Measurements from ENCODE around the gene DHX35.

The DHX35 gene

GRCh38 chr20:39066471-39067242 lies 104.5 kb downstream of the DHX35 start:
- no peak overlapping the region for H3K4me2 ChIP-seq (ENCODE audit: insufficient read depth, low read length, poor library complexity, severe bottlenecking)
- H3K9me3 ChIP-seq (replicated peaks in 1 of 2; ENCODE audit: control insufficient read depth in 2 of 2, insufficient read depth in 1 of 2, low read depth in 1 of 2, low read length in 2 of 2), result no peaks in the 10 kb centered on the region
- H3K27ac ChIP-seq (replicated peaks; ENCODE audit: low read length), result no peak overlapping the region
- no peak overlapping the region for H4K8ac ChIP-seq (ENCODE audit: low read depth, low read length)
- H3K79me1 ChIP-seq (ENCODE audit: low read depth, low read length), result no peaks in the 10 kb centered on the region
- H3K27me3 ChIP-seq (ENCODE audit: control insufficient read depth in 3 of 3, insufficient read depth in 3 of 3, low read depth in 1 of 3, low read length in 3 of 3), result no peaks in the 10 kb centered on the region
- H2BK15ac ChIP-seq (ENCODE audit: low read length), result no peak overlapping the region
- no peak overlapping the region for H3K4ac ChIP-seq (ENCODE audit: low read length)
- H2BK5ac ChIP-seq (ENCODE audit: low read length), result no peak overlapping the region
- H2AK5ac ChIP-seq (ENCODE audit: low read depth, low read length), result no peak overlapping the region
- H3K14ac ChIP-seq (ENCODE audit: low read length), result no peak overlapping the region
- H3K18ac ChIP-seq (ENCODE audit: low read length), result peak overlapping the region; percentile 39
- H2AFZ ChIP-seq (ENCODE audit: low read length), result no peak overlapping the region
- H2BK120ac ChIP-seq (ENCODE audit: low read depth, low read length), result no peak overlapping the region
- no CpG with 5 or more reads among the region's 14 CpGs for WGBS, 2 donors (ENCODE audit: extremely low coverage in 2 of 2, insufficient read length in 2 of 2, insufficient replicate concordance in 1 of 2)
- H3K4me1 ChIP-seq (ENCODE audit: control insufficient read depth in 2 of 2, insufficient read depth in 1 of 2, low read depth in 1 of 2, low read length in 2 of 2), result peaks cover 3 to 4% of the 10 kb centered on the region in 2 donors
- H3K9ac ChIP-seq (ENCODE audit: low read depth, low read length, poor library complexity), result no peak overlapping the region
- H3K23ac ChIP-seq (ENCODE audit: low read depth, low read length, poor library complexity), result no peak overlapping the region
- H3K4me3 ChIP-seq (ENCODE audit: low read length in 2 of 2), result no peak overlapping the region
- H2BK12ac ChIP-seq (ENCODE audit: low read length), result no peak overlapping the region
- H4K91ac ChIP-seq (ENCODE audit: low read depth, low read length, poor library complexity), result no peak overlapping the region
- DNase-seq (ENCODE audit: low spot score), result peak; percentile 61
- H3K36me3 ChIP-seq (replicated peaks in 1 of 2; ENCODE audit: control insufficient read depth in 2 of 2, insufficient read depth in 2 of 2, low read length in 2 of 2), result no peaks in the 10 kb centered on the region

GRCh38 chr20:39067526-39068216 lies 105.5 kb downstream of the DHX35 start:
- no peak overlapping the region for H4K91ac ChIP-seq (ENCODE audit: low read depth, low read length, poor library complexity)
- H2AFZ ChIP-seq (ENCODE audit: low read length), result no peak overlapping the region
- no peak overlapping the region for H3K9ac ChIP-seq (ENCODE audit: low read depth, low read length, poor library complexity)
- no peak overlapping the region for H2BK5ac ChIP-seq (ENCODE audit: low read length)
- no peak overlapping the region for H3K4me3 ChIP-seq (ENCODE audit: low read length in 2 of 2)
- H3K36me3 ChIP-seq (replicated peaks in 1 of 2; ENCODE audit: control insufficient read depth in 2 of 2, insufficient read depth in 2 of 2, low read length in 2 of 2), result no peaks in the 10 kb centered on the region
- H2BK15ac ChIP-seq (ENCODE audit: low read length), result no peak overlapping the region
- no peak overlapping the region for H2AK5ac ChIP-seq (ENCODE audit: low read depth, low read length)
- no peak for DNase-seq (ENCODE audit: low spot score)
- no peaks in the 10 kb centered on the region for H3K79me1 ChIP-seq (ENCODE audit: low read depth, low read length)
- no peak overlapping the region for H3K4ac ChIP-seq (ENCODE audit: low read length)
- no peak overlapping the region for H3K27ac ChIP-seq (replicated peaks; ENCODE audit: low read length)
- no CpG with 5 or more reads among the region's 5 CpGs for WGBS, 2 donors (ENCODE audit: extremely low coverage in 2 of 2, insufficient read length in 2 of 2, insufficient replicate concordance in 1 of 2)
- H3K23ac ChIP-seq (ENCODE audit: low read depth, low read length, poor library complexity), result no peak overlapping the region
- no peak overlapping the region for H3K18ac ChIP-seq (ENCODE audit: low read length)
- H3K9me3 ChIP-seq (replicated peaks in 1 of 2; ENCODE audit: control insufficient read depth in 2 of 2, insufficient read depth in 1 of 2, low read depth in 1 of 2, low read length in 2 of 2), result no peaks in the 10 kb centered on the region
- H2BK12ac ChIP-seq (ENCODE audit: low read length), result no peak overlapping the region
- H3K4me2 ChIP-seq (ENCODE audit: insufficient read depth, low read length, poor library complexity, severe bottlenecking), result no peak overlapping the region
- H3K14ac ChIP-seq (ENCODE audit: low read length), result no peak overlapping the region
- H4K8ac ChIP-seq (ENCODE audit: low read depth, low read length), result no peak overlapping the region
- peaks cover 3 to 4% of the 10 kb centered on the region in 2 donors for H3K4me1 ChIP-seq (ENCODE audit: control insufficient read depth in 2 of 2, insufficient read depth in 1 of 2, low read depth in 1 of 2, low read length in 2 of 2)
- no peaks in the 10 kb centered on the region for H3K27me3 ChIP-seq (ENCODE audit: control insufficient read depth in 3 of 3, insufficient read depth in 3 of 3, low read depth in 1 of 3, low read length in 3 of 3)
- no peak overlapping the region for H2BK120ac ChIP-seq (ENCODE audit: low read depth, low read length)

- H3K4me2 ChIP-seq (ENCODE audit: insufficient read depth, low read length, poor library complexity, severe bottlenecking), result no peak overlapping the region
- H2AFZ ChIP-seq (ENCODE audit: low read length), result no peak overlapping the region
- H3K4me1 ChIP-seq (ENCODE audit: control insufficient read depth in 2 of 2, insufficient read depth in 1 of 2, low read depth in 1 of 2, low read length in 2 of 2), result peaks cover 3 to 4% of the 10 kb centered on the region in 2 donors
- H3K27ac ChIP-seq (replicated peaks; ENCODE audit: low read length), result no peak overlapping the region
- DNase-seq (ENCODE audit: low spot score), result no peak
- H3K9ac ChIP-seq (ENCODE audit: low read depth, low read length, poor library complexity), result no peak overlapping the region
- no peak overlapping the region for H3K4me3 ChIP-seq (ENCODE audit: low read length in 2 of 2)
- H3K18ac ChIP-seq (ENCODE audit: low read length), result peak overlapping the region; percentile 34
- no peak overlapping the region for H3K14ac ChIP-seq (ENCODE audit: low read length)
- no peak overlapping the region for H2BK12ac ChIP-seq (ENCODE audit: low read length)
- H3K36me3 ChIP-seq (replicated peaks in 1 of 2; ENCODE audit: control insufficient read depth in 2 of 2, insufficient read depth in 2 of 2, low read length in 2 of 2), result no peaks in the 10 kb centered on the region
- no peaks in the 10 kb centered on the region for H3K27me3 ChIP-seq (ENCODE audit: control insufficient read depth in 3 of 3, insufficient read depth in 3 of 3, low read depth in 1 of 3, low read length in 3 of 3)
- no peak overlapping the region for H3K4ac ChIP-seq (ENCODE audit: low read length)
- peak overlapping the region; percentile 21 for H2AK5ac ChIP-seq (ENCODE audit: low read depth, low read length)
- no peak overlapping the region for H2BK120ac ChIP-seq (ENCODE audit: low read depth, low read length)
- H3K79me1 ChIP-seq (ENCODE audit: low read depth, low read length), result no peaks in the 10 kb centered on the region
- no peak overlapping the region for H3K23ac ChIP-seq (ENCODE audit: low read depth, low read length, poor library complexity)
- 100% methylated on average over 2 of the region's 6 CpGs; no CpG with 5 or more reads in 1 of the 2 donors for WGBS, 2 donors (ENCODE audit: extremely low coverage in 2 of 2, insufficient read length in 2 of 2, insufficient replicate concordance in 1 of 2)
- peak overlapping the region; percentile 10 for H4K91ac ChIP-seq (ENCODE audit: low read depth, low read length, poor library complexity)
- H4K8ac ChIP-seq (ENCODE audit: low read depth, low read length), result no peak overlapping the region
- no peak overlapping the region for H2BK15ac ChIP-seq (ENCODE audit: low read length)
- no peak overlapping the region for H2BK5ac ChIP-seq (ENCODE audit: low read length)
- no peaks in the 10 kb centered on the region for H3K9me3 ChIP-seq (replicated peaks in 1 of 2; ENCODE audit: control insufficient read depth in 2 of 2, insufficient read depth in 1 of 2, low read depth in 1 of 2, low read length in 2 of 2)
Observed at GRCh38 chr20:39069976-39070375, 107.8 kb downstream of the DHX35 start.

GRCh38 chr20:39070484-39071231 lies 108.5 kb downstream of the DHX35 start:
- no peak overlapping the region for H2BK12ac ChIP-seq (ENCODE audit: low read length)
- H3K79me1 ChIP-seq (ENCODE audit: low read depth, low read length), result no peaks in the 10 kb centered on the region
- H3K4me2 ChIP-seq (ENCODE audit: insufficient read depth, low read length, poor library complexity, severe bottlenecking), result no peak overlapping the region
- no peak for DNase-seq (ENCODE audit: low spot score)
- no peaks in the 10 kb centered on the region for H3K9me3 ChIP-seq (replicated peaks in 1 of 2; ENCODE audit: control insufficient read depth in 2 of 2, insufficient read depth in 1 of 2, low read depth in 1 of 2, low read length in 2 of 2)
- WGBS, 2 donors (ENCODE audit: extremely low coverage in 2 of 2, insufficient read length in 2 of 2, insufficient replicate concordance in 1 of 2), result no CpG with 5 or more reads among the region's 7 CpGs
- peaks cover 3 to 4% of the 10 kb centered on the region in 2 donors for H3K4me1 ChIP-seq (ENCODE audit: control insufficient read depth in 2 of 2, insufficient read depth in 1 of 2, low read depth in 1 of 2, low read length in 2 of 2)
- no peaks in the 10 kb centered on the region for H3K27me3 ChIP-seq (ENCODE audit: control insufficient read depth in 3 of 3, insufficient read depth in 3 of 3, low read depth in 1 of 3, low read length in 3 of 3)
- no peak overlapping the region for H3K4ac ChIP-seq (ENCODE audit: low read length)
- no peak overlapping the region for H4K91ac ChIP-seq (ENCODE audit: low read depth, low read length, poor library complexity)
- no peak overlapping the region for H2AK5ac ChIP-seq (ENCODE audit: low read depth, low read length)
- H3K23ac ChIP-seq (ENCODE audit: low read depth, low read length, poor library complexity), result no peak overlapping the region
- H2BK15ac ChIP-seq (ENCODE audit: low read length), result no peak overlapping the region
- peak overlapping the region; percentile 37 for H3K18ac ChIP-seq (ENCODE audit: low read length)
- no peak overlapping the region for H3K4me3 ChIP-seq (ENCODE audit: low read length in 2 of 2)
- H3K14ac ChIP-seq (ENCODE audit: low read length), result no peak overlapping the region
- no peak overlapping the region for H3K27ac ChIP-seq (replicated peaks; ENCODE audit: low read length)
- H4K8ac ChIP-seq (ENCODE audit: low read depth, low read length), result no peak overlapping the region
- H3K36me3 ChIP-seq (replicated peaks in 1 of 2; ENCODE audit: control insufficient read depth in 2 of 2, insufficient read depth in 2 of 2, low read length in 2 of 2), result no peaks in the 10 kb centered on the region
- no peak overlapping the region for H2AFZ ChIP-seq (ENCODE audit: low read length)
- no peak overlapping the region for H3K9ac ChIP-seq (ENCODE audit: low read depth, low read length, poor library complexity)
- no peak overlapping the region for H2BK120ac ChIP-seq (ENCODE audit: low read depth, low read length)
- no peak overlapping the region for H2BK5ac ChIP-seq (ENCODE audit: low read length)
